Tibial nerve (tissue), 4 donors: ENCODE measurements around the gene DCDC1. TPM values are rescaled to one million over a fixed set of nuclear protein-coding genes. Genes with fewer than 3 reads are reported as not detected.

Experiments
- DNase-seq, 2 donors: peaks; one replicate each; pipeline ENCODE4 v3.0.0-alpha.2; 2019; ENCODE audit warnings: low spot score in 2 of 2
- H3K27ac ChIP-seq, 4 donors: fragments of 200-600 bp; sonication (generic) in 3 of 4; one replicate each; pipeline ENCODE4 v1.5.1; 2017 to 2019; ENCODE audit warnings: mild to moderate bottlenecking in 1 of 4
- H3K27me3 ChIP-seq, 2 donors: fragments of 200-600 bp; sonication (generic) in 1 of 2; one replicate each; pipeline versions ENCODE4 v1.5.1 to v1.6.0; 2017 to 2019
- H3K36me3 ChIP-seq, 3 donors: fragments of 200-600 bp; sonication (generic); one replicate each; pipeline ENCODE4 v1.5.1; 2018 to 2019
- H3K4me1 ChIP-seq, 4 donors: fragments of 200-600 bp; sonication (generic) in 3 of 4; one replicate each; pipeline ENCODE4 v1.5.1; 2017 to 2019
- H3K4me3 ChIP-seq, 4 donors: fragments of 200-600 bp; sonication (generic) in 3 of 4; one replicate each; pipeline ENCODE4 v1.5.1; 2017 to 2019; ENCODE audit warnings: mild to moderate bottlenecking in 1 of 4, moderate library complexity in 1 of 4
- H3K9me3 ChIP-seq, 4 donors: fragments of 200-600 bp; sonication (generic) in 3 of 4; one replicate each; pipeline ENCODE4 v1.5.1; 2017 to 2019
- CTCF ChIP-seq, 5 experiments: fragments of 200-600 bp in 3 of 5; fragments of 450-650 bp in 2 of 5; sonication (generic) in 3 of 5; IDR thresholded peaks; one replicate each; pipeline ENCODE4 v1.5.1; 2016 to 2019; ENCODE audit warnings: antibody characterized with exemption in 5 of 5, mild to moderate bottlenecking in 3 of 5, moderate library complexity in 2 of 5
- EP300 ChIP-seq, 2 donors: sonication (generic); formaldehyde crosslinking; IDR thresholded peaks; one replicate each; pipeline ENCODE4 v1.6.1; 2017; ENCODE audit warnings: antibody characterized with exemption in 2 of 2, mild to moderate bottlenecking in 1 of 2
- POLR2A ChIP-seq, 2 donors: fragments of 450-650 bp; IDR thresholded peaks; one replicate each; pipeline ENCODE4 v1.6.1; 2017; ENCODE audit warnings: antibody characterized with exemption in 2 of 2, mild to moderate bottlenecking in 2 of 2, moderate library complexity in 2 of 2
- WGBS, 2 donors: methylation state at CpG; one replicate each; pipeline ENCODE4 v1.1.5; 2018; 5-methylcytosine and 5-hydroxymethylcytosine counted together
- total RNA-seq, 4 donors: library from RNA; depleted of rRNA; stranded (reverse); fragments of >200 nt; gene quantifications; one replicate each; pipeline ENCODE4 v1.1.0, GENCODE V29; 2016

Gene DCDC1
- total RNA-seq, 4 donors from 2014 or later: 1.1 to 6.1 (median 1.9) TPM

GRCh38 chr11:31397239-31397834 is 27.8 kb upstream of the DCDC1 start:
- no peaks in the 10 kb centered on the region for H3K27me3 ChIP-seq
- peaks cover 0 to 20% (median 4%) of the 10 kb centered on the region in 4 donors for H3K9me3 ChIP-seq
- 52 to 53% methylated on average over 5 of the region's 5 CpGs for WGBS, 2 donors

GRCh38 chr11:31387379-31387778 is 17.8 kb upstream of the DCDC1 start:
- TF ChIP-seq CTCF (IDR thresholded peaks at IDR 0.05) (no peak), POLR2A (IDR thresholded peaks at IDR 0.05) (no peak), EP300 (IDR thresholded peaks at IDR 0.05) (no peak)
- Histone ChIP-seq H3K4me1 (no peaks in the 10 kb centered on the region), H3K9me3 (peaks cover 0 to under 1% (median 0%) of the 10 kb centered on the region in 4 donors), H3K36me3 (peaks cover 0 to 2% (median 0%) of the 10 kb centered on the region in 3 donors), H3K27ac (no peak overlapping the region), H3K4me3 (no peak overlapping the region), H3K27me3 (no peaks in the 10 kb centered on the region)
- WGBS, 2 donors: 59 to 60% methylated on average over 2 of the region's 2 CpGs
- no peak for DNase-seq

More at GRCh38 chr11:31397239-31397834, 27.8 kb upstream of the DCDC1 start:
- DNase-seq: no peak
- H3K4me3 ChIP-seq: no peak overlapping the region
- H3K27ac ChIP-seq: no peak overlapping the region
- peaks cover 0 to 24% (median 0%) of the 10 kb centered on the region in 3 donors for H3K36me3 ChIP-seq
- H3K4me1 ChIP-seq: no peaks in the 10 kb centered on the region
- TF ChIP-seq EP300 (IDR thresholded peaks at IDR 0.05) (no peak), CTCF (IDR thresholded peaks at IDR 0.05) (peak in 2 of 5 experiments; percentile 21 to 33)

- no peak for DNase-seq
- H3K4me1 ChIP-seq: no peaks in the 10 kb centered on the region
- no peaks in the 10 kb centered on the region for H3K9me3 ChIP-seq
- WGBS, 2 donors: 50 to 55% methylated on average over 1 of the region's 1 CpG
- TF ChIP-seq POLR2A (IDR thresholded peaks at IDR 0.05) (no peak), EP300 (IDR thresholded peaks at IDR 0.05) (no peak), CTCF (IDR thresholded peaks at IDR 0.05) (no peak)
- no peak overlapping the region for H3K27ac ChIP-seq
- H3K4me3 ChIP-seq: no peak overlapping the region
- H3K27me3 ChIP-seq: no peaks in the 10 kb centered on the region
- H3K36me3 ChIP-seq: peaks cover 0 to 8% (median 0%) of the 10 kb centered on the region in 3 donors
Measured at GRCh38 chr11:31383116-31383515, 13.6 kb upstream of the DCDC1 start.

GRCh38 chr11:31375879-31376278 is 6.3 kb upstream of the DCDC1 start:
- no peak for DNase-seq
- Histone ChIP-seq H3K9me3 (no peaks in the 10 kb centered on the region), H3K4me3 (no peak overlapping the region), H3K27me3 (no peaks in the 10 kb centered on the region), H3K36me3 (peaks cover 0 to 12% (median 0%) of the 10 kb centered on the region in 3 donors), H3K27ac (no peak overlapping the region), H3K4me1 (peaks cover 0 to 7% (median under 1%) of the 10 kb centered on the region in 4 donors)
- no peak for TF ChIP-seq CTCF (IDR thresholded peaks at IDR 0.05)
- no peak for TF ChIP-seq POLR2A (IDR thresholded peaks at IDR 0.05)
- no peak for TF ChIP-seq EP300 (IDR thresholded peaks at IDR 0.05)
- 94 to 95% methylated on average over 5 of the region's 5 CpGs for whole genome bisulfite sequencing, 2 donors

GRCh38 chr11:31366795-31367194 is 2.7 kb downstream of the DCDC1 start:
- Histone ChIP-seq H3K9me3 (no peaks in the 10 kb centered on the region), H3K36me3 (no peaks in the 10 kb centered on the region), H3K27ac (no peak overlapping the region), H3K27me3 (no peaks in the 10 kb centered on the region), H3K4me1 (peaks cover 0 to 20% (median 4%) of the 10 kb centered on the region in 4 donors), H3K4me3 (no peak overlapping the region)
- no peak for DNase-seq
- no peak for TF ChIP-seq CTCF (IDR thresholded peaks at IDR 0.05)
- no peak for TF ChIP-seq EP300 (IDR thresholded peaks at IDR 0.05)
- TF ChIP-seq POLR2A (IDR thresholded peaks at IDR 0.05): no peak
- 66 to 71% methylated on average over 4 of the region's 4 CpGs for WGBS, 2 donors
